ENCODE results near the gene SDR42E2.

DNA sequence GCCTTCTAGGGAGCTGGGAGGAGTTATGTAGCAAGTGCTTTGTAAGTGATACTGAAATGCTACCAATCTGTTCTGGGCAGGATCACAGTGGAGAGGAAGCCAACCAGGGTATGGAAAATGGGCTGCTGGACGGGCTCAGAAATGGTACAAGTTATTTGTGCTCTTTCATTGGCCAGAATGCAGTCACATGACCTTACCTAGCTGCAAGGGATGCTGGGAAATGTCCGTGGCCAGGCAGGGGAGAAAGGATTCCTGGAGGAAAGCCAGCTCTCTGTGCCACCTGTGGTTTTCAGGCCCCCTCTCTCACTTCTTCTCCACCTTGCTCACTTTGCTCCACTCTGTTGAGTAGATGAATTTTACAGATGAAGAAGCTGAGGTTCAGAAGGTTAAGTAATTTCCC is 48.5 kb downstream of the SDR42E2 start:
- no peak for TF ChIP-seq POLR2A (IDR thresholded peaks at IDR 0.05)
- no peak for TF ChIP-seq POLR2AphosphoS5 (IDR thresholded peaks at IDR 0.05)
